ENCODE measurements around the gene UPK1B.

Gene UPK1B

GRCh38 chr3:119177321-119177720 lies 3.9 kb downstream of the UPK1B start:
- H3K27me3 ChIP-seq (ENCODE audit: low read depth, low read length): peaks cover 1% of the 10 kb centered on the region
- H3K9me3 ChIP-seq (ENCODE audit: control insufficient read depth in 1 of 2, low read length in 2 of 2): no peaks in the 10 kb centered on the region
- no peak overlapping the region for H3K4me3 ChIP-seq (ENCODE audit: low read depth in 1 of 2, low read length in 2 of 2)
- no peak overlapping the region for H3K27ac ChIP-seq (ENCODE audit: low read length)
- no peaks in the 10 kb centered on the region for H3K4me1 ChIP-seq (ENCODE audit: control insufficient read depth in 1 of 2, insufficient read depth in 2 of 2, low read length in 2 of 2)
- H3K36me3 ChIP-seq (ENCODE audit: control insufficient read depth in 1 of 2, insufficient read depth in 2 of 2, low read length in 2 of 2): no peaks in the 10 kb centered on the region

GRCh38 chr3:119181765-119182164 lies 8.4 kb downstream of the UPK1B start:
- Histone ChIP-seq H3K4me1 (ENCODE audit: control insufficient read depth in 1 of 2, insufficient read depth in 2 of 2, low read length in 2 of 2) (no peaks in the 10 kb centered on the region), H3K9me3 (ENCODE audit: control insufficient read depth in 1 of 2, low read length in 2 of 2) (no peaks in the 10 kb centered on the region), H3K4me3 (ENCODE audit: low read depth in 1 of 2, low read length in 2 of 2) (no peak overlapping the region), H3K27me3 (ENCODE audit: low read depth, low read length) (no peaks in the 10 kb centered on the region), H3K36me3 (ENCODE audit: control insufficient read depth in 1 of 2, insufficient read depth in 2 of 2, low read length in 2 of 2) (no peaks in the 10 kb centered on the region), H3K27ac (ENCODE audit: low read length) (no peak overlapping the region)

- Histone ChIP-seq H3K4me1 (ENCODE audit: control insufficient read depth in 1 of 2, insufficient read depth in 2 of 2, low read length in 2 of 2) (no peaks in the 10 kb centered on the region), H3K27ac (ENCODE audit: low read length) (no peak overlapping the region), H3K9me3 (ENCODE audit: control insufficient read depth in 1 of 2, low read length in 2 of 2) (no peaks in the 10 kb centered on the region), H3K4me3 (ENCODE audit: low read depth in 1 of 2, low read length in 2 of 2) (no peak overlapping the region), H3K27me3 (ENCODE audit: low read depth, low read length) (no peaks in the 10 kb centered on the region), H3K36me3 (ENCODE audit: control insufficient read depth in 1 of 2, insufficient read depth in 2 of 2, low read length in 2 of 2) (no peaks in the 10 kb centered on the region)
Observed at GRCh38 chr3:119184111-119184510, 10.7 kb downstream of the UPK1B start.

GRCh38 chr3:119184796-119185570 lies 11.6 kb downstream of the UPK1B start:
- Histone ChIP-seq H3K9me3 (ENCODE audit: control insufficient read depth in 1 of 2, low read length in 2 of 2) (no peaks in the 10 kb centered on the region), H3K36me3 (ENCODE audit: control insufficient read depth in 1 of 2, insufficient read depth in 2 of 2, low read length in 2 of 2) (no peaks in the 10 kb centered on the region), H3K4me1 (ENCODE audit: control insufficient read depth in 1 of 2, insufficient read depth in 2 of 2, low read length in 2 of 2) (no peaks in the 10 kb centered on the region), H3K27ac (ENCODE audit: low read length) (no peak overlapping the region), H3K4me3 (ENCODE audit: low read depth in 1 of 2, low read length in 2 of 2) (no peak overlapping the region), H3K27me3 (ENCODE audit: low read depth, low read length) (no peaks in the 10 kb centered on the region)

- no peaks in the 10 kb centered on the region for H3K36me3 ChIP-seq (ENCODE audit: control insufficient read depth in 1 of 2, insufficient read depth in 2 of 2, low read length in 2 of 2)
- H3K27ac ChIP-seq (ENCODE audit: low read length): no peak overlapping the region
- no peaks in the 10 kb centered on the region for H3K9me3 ChIP-seq (ENCODE audit: control insufficient read depth in 1 of 2, low read length in 2 of 2)
- no peaks in the 10 kb centered on the region for H3K27me3 ChIP-seq (ENCODE audit: low read depth, low read length)
- H3K4me3 ChIP-seq (ENCODE audit: low read depth in 1 of 2, low read length in 2 of 2): no peak overlapping the region
- H3K4me1 ChIP-seq (ENCODE audit: control insufficient read depth in 1 of 2, insufficient read depth in 2 of 2, low read length in 2 of 2): no peaks in the 10 kb centered on the region
Observed at GRCh38 chr3:119187266-119187665, 13.9 kb downstream of the UPK1B start.

GRCh38 chr3:119191800-119192199 lies 18.4 kb downstream of the UPK1B start:
- H3K36me3 ChIP-seq (ENCODE audit: control insufficient read depth in 1 of 2, insufficient read depth in 2 of 2, low read length in 2 of 2): no peaks in the 10 kb centered on the region
- H3K9me3 ChIP-seq (ENCODE audit: control insufficient read depth in 1 of 2, low read length in 2 of 2): no peaks in the 10 kb centered on the region
- H3K27me3 ChIP-seq (ENCODE audit: low read depth, low read length): no peaks in the 10 kb centered on the region
- no peak overlapping the region for H3K27ac ChIP-seq (ENCODE audit: low read length)
- no peak overlapping the region for H3K4me3 ChIP-seq (ENCODE audit: low read depth in 1 of 2, low read length in 2 of 2)
- no peaks in the 10 kb centered on the region for H3K4me1 ChIP-seq (ENCODE audit: control insufficient read depth in 1 of 2, insufficient read depth in 2 of 2, low read length in 2 of 2)

- Histone ChIP-seq H3K36me3 (ENCODE audit: control insufficient read depth in 1 of 2, insufficient read depth in 2 of 2, low read length in 2 of 2) (no peaks in the 10 kb centered on the region), H3K4me3 (ENCODE audit: low read depth in 1 of 2, low read length in 2 of 2) (no peak overlapping the region), H3K4me1 (ENCODE audit: control insufficient read depth in 1 of 2, insufficient read depth in 2 of 2, low read length in 2 of 2) (no peaks in the 10 kb centered on the region), H3K27me3 (ENCODE audit: low read depth, low read length) (no peaks in the 10 kb centered on the region), H3K27ac (ENCODE audit: low read length) (no peak overlapping the region), H3K9me3 (ENCODE audit: control insufficient read depth in 1 of 2, low read length in 2 of 2) (no peaks in the 10 kb centered on the region)
Observed at GRCh38 chr3:119194237-119195150, 21.1 kb downstream of the UPK1B start.

- Histone ChIP-seq H3K27me3 (ENCODE audit: low read depth, low read length) (no peaks in the 10 kb centered on the region), H3K4me3 (ENCODE audit: low read depth in 1 of 2, low read length in 2 of 2) (no peak overlapping the region), H3K36me3 (ENCODE audit: control insufficient read depth in 1 of 2, insufficient read depth in 2 of 2, low read length in 2 of 2) (no peaks in the 10 kb centered on the region), H3K27ac (ENCODE audit: low read length) (no peak overlapping the region), H3K4me1 (ENCODE audit: control insufficient read depth in 1 of 2, insufficient read depth in 2 of 2, low read length in 2 of 2) (no peaks in the 10 kb centered on the region), H3K9me3 (ENCODE audit: control insufficient read depth in 1 of 2, low read length in 2 of 2) (no peaks in the 10 kb centered on the region)
Observed at GRCh38 chr3:119195151-119195476, 21.7 kb downstream of the UPK1B start.

GRCh38 chr3:119195911-119196310 lies 22.5 kb downstream of the UPK1B start:
- H3K36me3 ChIP-seq (ENCODE audit: control insufficient read depth in 1 of 2, insufficient read depth in 2 of 2, low read length in 2 of 2): no peaks in the 10 kb centered on the region
- H3K4me1 ChIP-seq (ENCODE audit: control insufficient read depth in 1 of 2, insufficient read depth in 2 of 2, low read length in 2 of 2): no peaks in the 10 kb centered on the region
- no peaks in the 10 kb centered on the region for H3K27me3 ChIP-seq (ENCODE audit: low read depth, low read length)
- no peak overlapping the region for H3K4me3 ChIP-seq (ENCODE audit: low read depth in 1 of 2, low read length in 2 of 2)
- no peaks in the 10 kb centered on the region for H3K9me3 ChIP-seq (ENCODE audit: control insufficient read depth in 1 of 2, low read length in 2 of 2)
- no peak overlapping the region for H3K27ac ChIP-seq (ENCODE audit: low read length)

GRCh38 chr3:119205209-119205608 lies 31.8 kb downstream of the UPK1B start:
- Histone ChIP-seq H3K4me1 (ENCODE audit: control insufficient read depth in 1 of 2, insufficient read depth in 2 of 2, low read length in 2 of 2) (no peaks in the 10 kb centered on the region), H3K9me3 (ENCODE audit: control insufficient read depth in 1 of 2, low read length in 2 of 2) (no peaks in the 10 kb centered on the region), H3K4me3 (ENCODE audit: low read depth in 1 of 2, low read length in 2 of 2) (no peak overlapping the region), H3K27ac (ENCODE audit: low read length) (no peak overlapping the region), H3K27me3 (ENCODE audit: low read depth, low read length) (no peaks in the 10 kb centered on the region), H3K36me3 (ENCODE audit: control insufficient read depth in 1 of 2, insufficient read depth in 2 of 2, low read length in 2 of 2) (peaks cover 0 to 11% of the 10 kb centered on the region in 2 donors)

- no peaks in the 10 kb centered on the region for H3K4me1 ChIP-seq (ENCODE audit: control insufficient read depth in 1 of 2, insufficient read depth in 2 of 2, low read length in 2 of 2)
- H3K4me3 ChIP-seq (ENCODE audit: low read depth in 1 of 2, low read length in 2 of 2): no peak overlapping the region
- H3K9me3 ChIP-seq (ENCODE audit: control insufficient read depth in 1 of 2, low read length in 2 of 2): no peaks in the 10 kb centered on the region
- H3K27me3 ChIP-seq (ENCODE audit: low read depth, low read length): no peaks in the 10 kb centered on the region
- no peak overlapping the region for H3K27ac ChIP-seq (ENCODE audit: low read length)
- peaks cover 0 to 15% of the 10 kb centered on the region in 2 donors for H3K36me3 ChIP-seq (ENCODE audit: control insufficient read depth in 1 of 2, insufficient read depth in 2 of 2, low read length in 2 of 2)
Observed at GRCh38 chr3:119205685-119206084, 32.3 kb downstream of the UPK1B start.
